ENCODE measurements around the gene UROS. TPM values are rescaled to one million over a fixed set of nuclear protein-coding genes. Genes with fewer than 3 reads are reported as not detected.

Gene UROS
- total RNA-seq (10 to 100 TPM; 26.3 to 46.7 (median 36.8) TPM), polyA plus RNA-seq (10 to 100 TPM; 26.1 to 35.4 (median 28.5) TPM)

DNA sequence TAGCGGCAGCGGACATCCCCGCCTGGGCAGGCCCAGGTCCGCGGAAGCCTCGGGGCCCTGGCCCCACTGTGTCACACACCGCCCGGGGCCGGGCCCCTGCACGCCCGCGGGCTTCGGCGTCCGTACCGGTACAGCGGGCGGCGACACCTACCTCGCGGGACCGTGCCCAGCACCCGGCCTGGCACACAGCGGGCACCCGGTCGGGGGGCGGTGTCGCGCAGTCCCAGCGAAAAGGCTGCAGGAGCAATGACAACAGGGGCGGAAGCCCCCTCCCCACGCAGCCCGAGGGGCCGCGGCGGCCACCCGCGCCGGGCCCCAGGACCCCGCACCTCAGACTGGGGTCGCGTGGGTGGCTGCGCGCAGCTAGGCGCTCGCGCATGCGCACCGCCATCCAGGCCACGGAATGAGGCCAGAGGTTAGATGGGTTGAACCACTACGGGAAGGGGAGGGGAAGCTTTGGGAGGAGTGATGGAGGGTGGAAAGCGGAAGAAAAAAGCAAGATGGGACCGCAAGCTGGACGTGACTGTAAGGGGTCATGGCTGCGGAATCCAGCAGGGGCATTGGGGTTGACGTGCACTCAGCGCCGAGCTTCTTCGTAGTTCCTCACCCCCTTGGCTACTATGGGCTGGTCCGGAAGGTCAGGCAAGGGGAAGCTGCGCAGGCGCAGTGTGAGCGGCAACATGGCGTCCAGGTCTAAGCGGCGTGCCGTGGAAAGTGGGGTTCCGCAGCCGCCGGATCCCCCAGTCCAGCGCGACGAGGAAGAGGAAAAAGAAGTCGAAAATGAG, at the start of gene UROS, which contains the start of gene BCCIP:
Gene UROS, minus strand, starts transcription at position 381 of the 785 bp plus-strand sequence. CDS start 6,759 bp downstream, outside the sequence.
Gene BCCIP, plus strand, starts transcription at position 669 of the 785 bp plus-strand sequence. Its CDS starts 12 bp downstream, at position 681.
- intact Hi-C loops (cut with DNase I) = loop anchor here (5.0 to 10.0 kb wide), 3 partner anchors 101 to 1018 kb away; partner anchors contain the start of gene ABRAXAS2
- Histone ChIP-seq H3K9me3 (no peaks in the 10 kb centered on the region), H3K27me3 (no peaks in the 10 kb centered on the region), H3K36me3 (peaks cover 0 to 20% (median 3%) of the 10 kb centered on the region in 4 donors), H3K4me1 (peaks cover 0 to 37% (median 31%) of the 10 kb centered on the region in 4 donors), H3K27ac (peak within 1 kb of the TSS; percentile 80 to 91 (median 88)), H3K4me3 (peak within 1 kb of the TSS; percentile 91 to 97 (median 93))
- DNase-seq = peak; percentile 95
- 0% methylated on average over 74 of the region's 74 CpGs for WGBS, 2 donors
- TF ChIP-seq POLR2AphosphoS5 (IDR thresholded peaks at IDR 0.05) (peak; percentile 67 to 89 (median 80)), POLR2A (IDR thresholded peaks at IDR 0.05) (peak; percentile 15 to 25), EP300 (IDR thresholded peaks at IDR 0.05) (no peak)
- TF ChIP-seq, protein P1, sequence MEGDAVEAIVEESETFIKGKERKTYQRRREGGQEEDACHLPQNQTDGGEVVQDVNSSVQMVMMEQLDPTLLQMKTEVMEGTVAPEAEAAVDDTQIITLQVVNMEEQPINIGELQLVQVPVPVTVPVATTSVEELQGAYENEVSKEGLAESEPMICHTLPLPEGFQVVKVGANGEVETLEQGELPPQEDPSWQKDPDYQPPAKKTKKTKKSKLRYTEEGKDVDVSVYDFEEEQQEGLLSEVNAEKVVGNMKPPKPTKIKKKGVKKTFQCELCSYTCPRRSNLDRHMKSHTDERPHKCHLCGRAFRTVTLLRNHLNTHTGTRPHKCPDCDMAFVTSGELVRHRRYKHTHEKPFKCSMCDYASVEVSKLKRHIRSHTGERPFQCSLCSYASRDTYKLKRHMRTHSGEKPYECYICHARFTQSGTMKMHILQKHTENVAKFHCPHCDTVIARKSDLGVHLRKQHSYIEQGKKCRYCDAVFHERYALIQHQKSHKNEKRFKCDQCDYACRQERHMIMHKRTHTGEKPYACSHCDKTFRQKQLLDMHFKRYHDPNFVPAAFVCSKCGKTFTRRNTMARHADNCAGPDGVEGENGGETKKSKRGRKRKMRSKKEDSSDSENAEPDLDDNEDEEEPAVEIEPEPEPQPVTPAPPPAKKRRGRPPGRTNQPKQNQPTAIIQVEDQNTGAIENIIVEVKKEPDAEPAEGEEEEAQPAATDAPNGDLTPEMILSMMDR (IDR thresholded peaks at IDR 0.05) = no peak

DNA sequence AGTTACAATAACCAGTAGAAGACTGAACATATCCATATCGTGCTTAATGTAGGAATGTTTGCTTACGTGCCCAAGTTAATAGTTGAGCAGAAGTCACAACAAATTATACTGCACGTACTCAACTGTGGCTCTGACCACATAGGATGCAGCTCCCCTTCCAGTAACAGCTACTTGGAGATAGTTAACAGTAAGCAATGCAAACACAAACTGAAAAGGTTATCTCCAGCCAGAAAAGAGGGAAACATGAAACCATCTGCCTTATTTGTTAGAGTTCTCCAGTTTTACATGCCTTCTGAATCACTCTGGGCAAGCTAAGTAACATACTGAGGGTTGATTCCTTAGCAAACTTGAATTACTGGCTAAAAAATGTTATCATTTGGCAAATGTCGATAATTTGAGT, 48.3 kb upstream of the UROS start:
- intact Hi-C loops (cut with DNase I) = no loop called here
- H3K27ac ChIP-seq = no peak overlapping the region
- no peaks in the 10 kb centered on the region for H3K27me3 ChIP-seq
- no peak overlapping the region for H3K4me3 ChIP-seq
- no peak for TF ChIP-seq EP300 (IDR thresholded peaks at IDR 0.05)
- TF ChIP-seq, protein P1 (IDR thresholded peaks at IDR 0.05) = no peak
- no peak for TF ChIP-seq POLR2AphosphoS5 (IDR thresholded peaks at IDR 0.05)
- no peak for TF ChIP-seq POLR2A (IDR thresholded peaks at IDR 0.05)
- DNase-seq = no peak
- H3K9me3 ChIP-seq = peaks cover 0 to under 1% (median 0%) of the 10 kb centered on the region in 4 donors
- H3K36me3 ChIP-seq = peaks cover 0 to 13% (median 6%) of the 10 kb centered on the region in 4 donors
- peaks cover 0 to 4% (median 0%) of the 10 kb centered on the region in 4 donors for H3K4me1 ChIP-seq
- 75 to 87% methylated on average over 4 of the region's 4 CpGs for WGBS, 2 donors

GRCh38 chr10:125868372-125868975, 45.4 kb upstream of the UROS start:
- TF ChIP-seq, protein P1 (IDR thresholded peaks at IDR 0.05) = peak; percentile 10 to 74 (median 61)
- TF ChIP-seq POLR2AphosphoS5 (IDR thresholded peaks at IDR 0.05) = no peak
- Histone ChIP-seq H3K27ac (no peak overlapping the region), H3K4me1 (peaks cover 0 to 4% (median 0%) of the 10 kb centered on the region in 4 donors), H3K9me3 (no peaks in the 10 kb centered on the region), H3K4me3 (no peak overlapping the region), H3K27me3 (no peaks in the 10 kb centered on the region), H3K36me3 (peaks cover 0 to 26% (median 15%) of the 10 kb centered on the region in 4 donors)
- WGBS, 2 donors = 37 to 66% methylated on average over 7 of the region's 7 CpGs
- no peak for DNase-seq
- intact Hi-C loops (cut with DNase I) = no loop called here

GRCh38 chr10:125866421-125867029, 43.5 kb upstream of the UROS start:
- DNase-seq = no peak
- TF ChIP-seq POLR2AphosphoS5 (IDR thresholded peaks at IDR 0.05) = no peak
- no peak for TF ChIP-seq POLR2A (IDR thresholded peaks at IDR 0.05)
- TF ChIP-seq, protein P1 (IDR thresholded peaks at IDR 0.05) = no peak
- no peak for TF ChIP-seq EP300 (IDR thresholded peaks at IDR 0.05)
- Histone ChIP-seq H3K4me1 (no peaks in the 10 kb centered on the region), H3K4me3 (no peak overlapping the region), H3K27ac (no peak overlapping the region), H3K36me3 (peaks cover 0 to 26% (median 15%) of the 10 kb centered on the region in 4 donors), H3K27me3 (no peaks in the 10 kb centered on the region), H3K9me3 (no peaks in the 10 kb centered on the region)
- intact Hi-C loops (cut with DNase I) = loop anchor here (1.0 kb wide), 1 partner anchor 17 kb away; no protein-coding TSS in a partner anchor
- WGBS, 2 donors = 83 to 91% methylated on average over 7 of the region's 7 CpGs
